ENCODE results near the gene TDRD1.

Gene TDRD1

GRCh38 chr10:114228156-114228555, 49.0 kb downstream of the TDRD1 start:
- H3K4me1 ChIP-seq (ENCODE audit: control insufficient read depth, low read length) = 0 out of 2 replicates have a peak, but pooled peaks cover 3% of the 10 kb centered on the region
- no peaks in the 10 kb centered on the region for H4K20me1 ChIP-seq (ENCODE audit: control insufficient read depth, insufficient read depth, low read depth, low read length)
- H3K9me2 ChIP-seq (replicated peaks; ENCODE audit: control insufficient read depth, low read length) = no peaks in the 10 kb centered on the region
- no peaks in the 10 kb centered on the region for H3K79me2 ChIP-seq (ENCODE audit: control insufficient read depth, low read length)
- H3K27ac ChIP-seq (ENCODE audit: low read depth, low read length) = no peak overlapping the region
- H3K36me3 ChIP-seq (ENCODE audit: control insufficient read depth, low read length) = no peaks in the 10 kb centered on the region
- no peaks in the 10 kb centered on the region for H3K9me3 ChIP-seq (ENCODE audit: control insufficient read depth, insufficient read depth, low read length)
- H3K27me3 ChIP-seq (ENCODE audit: control insufficient read depth, low read length) = peaks cover 6% of the 10 kb centered on the region; the same call in 1 of the 2 replicates
- TF ChIP-seq CTCF (IDR thresholded peaks at IDR 0.05; ENCODE audit: low read depth, low read length, poor library complexity, severe bottlenecking) (no peak), EZH2phosphoT487 (IDR thresholded peaks at IDR 0.05; ENCODE audit: borderline replicate concordance, low read length) (no peak)
- H3K4me3 ChIP-seq (ENCODE audit: low read length) = no peak overlapping the region
- H3F3A ChIP-seq (ENCODE audit: control insufficient read depth, insufficient read depth) = no peaks in the 10 kb centered on the region
- no peak overlapping the region for H3K4me2 ChIP-seq (ENCODE audit: low read length)

GRCh38 chr10:114232561-114233176, 53.5 kb downstream of the TDRD1 start:
- no peak for TF ChIP-seq EZH2phosphoT487 (IDR thresholded peaks at IDR 0.05; ENCODE audit: borderline replicate concordance, low read length)
- TF ChIP-seq CTCF (IDR thresholded peaks at IDR 0.05; ENCODE audit: low read depth, low read length, poor library complexity, severe bottlenecking) = no peak
- H3K79me2 ChIP-seq (ENCODE audit: control insufficient read depth, low read length) = no peaks in the 10 kb centered on the region
- no peaks in the 10 kb centered on the region for H4K20me1 ChIP-seq (ENCODE audit: control insufficient read depth, insufficient read depth, low read depth, low read length)
- no peak overlapping the region for H3K4me2 ChIP-seq (ENCODE audit: low read length)
- no peak overlapping the region for H3K4me3 ChIP-seq (ENCODE audit: low read length)
- H3F3A ChIP-seq (ENCODE audit: control insufficient read depth, insufficient read depth) = no peaks in the 10 kb centered on the region
- no peaks in the 10 kb centered on the region for H3K9me3 ChIP-seq (ENCODE audit: control insufficient read depth, insufficient read depth, low read length)
- no peaks in the 10 kb centered on the region for H3K36me3 ChIP-seq (ENCODE audit: control insufficient read depth, low read length)
- peaks cover 5% of the 10 kb centered on the region; the same call in 1 of the 2 replicates for H3K27me3 ChIP-seq (ENCODE audit: control insufficient read depth, low read length)
- H3K4me1 ChIP-seq (ENCODE audit: control insufficient read depth, low read length) = no peaks in the 10 kb centered on the region
- no peaks in the 10 kb centered on the region for H3K9me2 ChIP-seq (replicated peaks; ENCODE audit: control insufficient read depth, low read length)
- H3K27ac ChIP-seq (ENCODE audit: low read depth, low read length) = no peak overlapping the region

GRCh38 chr10:114233482-114233881, 54.3 kb downstream of the TDRD1 start:
- Histone ChIP-seq H3K9me3 (ENCODE audit: control insufficient read depth, insufficient read depth, low read length) (no peaks in the 10 kb centered on the region), H3K9me2 (replicated peaks; ENCODE audit: control insufficient read depth, low read length) (no peaks in the 10 kb centered on the region), H3K36me3 (ENCODE audit: control insufficient read depth, low read length) (no peaks in the 10 kb centered on the region), H3K27ac (ENCODE audit: low read depth, low read length) (no peak overlapping the region), H3K4me3 (ENCODE audit: low read length) (no peak overlapping the region), H3K27me3 (ENCODE audit: control insufficient read depth, low read length) (peaks cover 12% of the 10 kb centered on the region), H3K4me1 (ENCODE audit: control insufficient read depth, low read length) (no peaks in the 10 kb centered on the region), H3F3A (ENCODE audit: control insufficient read depth, insufficient read depth) (no peaks in the 10 kb centered on the region), H4K20me1 (ENCODE audit: control insufficient read depth, insufficient read depth, low read depth, low read length) (no peaks in the 10 kb centered on the region), H3K4me2 (ENCODE audit: low read length) (no peak overlapping the region), H3K79me2 (ENCODE audit: control insufficient read depth, low read length) (no peaks in the 10 kb centered on the region)
- TF ChIP-seq CTCF (IDR thresholded peaks at IDR 0.05; ENCODE audit: low read depth, low read length, poor library complexity, severe bottlenecking) (no peak), EZH2phosphoT487 (IDR thresholded peaks at IDR 0.05; ENCODE audit: borderline replicate concordance, low read length) (no peak)
